Hematopoietic multipotent progenitor cell (in vitro differentiated cells): Measurements from ENCODE around the gene NSMF. TPM values are rescaled to one million over a fixed set of nuclear protein-coding genes. Genes with fewer than 3 reads are reported as not detected.
"Not testable (repeated sequence)": the region's sequence is repeated elsewhere in the genome, so short reads cannot be mapped to it uniquely, and the experiment has no call there.

Source experiments
- DNase-seq, 3 donors: peaks; one replicate each; pipeline ENCODE4 v3.0.0-alpha.2; 2011 to 2015; ENCODE audit warnings: low read depth in 2 of 3, low spot score in 2 of 3
- total RNA-seq: library from RNA; depleted of rRNA; stranded (reverse); fragments of >200 nt; gene quantifications from one replicate; pipeline ENCODE4 v1.2.3, GENCODE V29; 2012

The NSMF gene
- total RNA-seq, 1 donor: 26.4 TPM

DNA sequence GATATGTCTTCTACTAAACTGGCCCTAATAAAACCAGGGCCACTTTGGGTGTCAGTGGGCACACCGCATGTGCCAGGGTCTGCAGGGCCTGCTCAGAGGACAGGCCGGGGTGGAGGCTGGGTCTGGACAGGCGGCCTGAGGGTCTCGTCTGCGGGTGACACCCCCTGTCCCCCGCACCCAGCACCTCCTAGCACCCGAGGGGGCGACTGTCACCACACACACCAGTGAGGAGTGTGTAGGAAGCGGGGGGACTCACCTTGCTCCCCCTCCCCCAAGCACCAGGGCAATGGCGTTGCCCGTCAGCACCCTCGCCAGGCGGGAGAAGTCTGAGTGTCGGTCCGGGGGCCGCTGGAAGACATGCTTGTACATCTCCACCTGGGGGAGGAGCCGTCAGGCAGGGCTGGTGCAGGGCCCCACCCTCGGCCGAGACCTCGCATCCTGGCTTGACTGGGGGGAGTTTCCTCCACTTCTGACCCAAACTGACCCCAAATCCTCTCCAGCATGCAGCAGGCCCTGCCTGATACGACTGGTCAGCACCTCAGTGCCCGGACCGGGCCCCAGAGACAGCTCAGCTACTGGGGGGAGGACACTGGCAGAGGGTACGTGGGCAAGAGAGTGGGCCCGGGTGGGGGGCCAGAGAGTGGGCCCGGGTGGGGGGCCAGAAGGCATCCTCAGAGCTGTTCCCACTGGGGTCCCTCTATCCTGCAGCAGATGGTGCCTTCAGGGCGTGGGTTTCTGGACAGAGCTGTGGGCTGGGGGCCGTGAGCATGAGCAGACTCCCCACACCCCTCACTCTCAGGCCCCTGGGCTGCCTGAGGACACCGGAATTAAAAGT lies 18.9 kb upstream of the NSMF start:
- DNase-seq: no peak

DNA sequence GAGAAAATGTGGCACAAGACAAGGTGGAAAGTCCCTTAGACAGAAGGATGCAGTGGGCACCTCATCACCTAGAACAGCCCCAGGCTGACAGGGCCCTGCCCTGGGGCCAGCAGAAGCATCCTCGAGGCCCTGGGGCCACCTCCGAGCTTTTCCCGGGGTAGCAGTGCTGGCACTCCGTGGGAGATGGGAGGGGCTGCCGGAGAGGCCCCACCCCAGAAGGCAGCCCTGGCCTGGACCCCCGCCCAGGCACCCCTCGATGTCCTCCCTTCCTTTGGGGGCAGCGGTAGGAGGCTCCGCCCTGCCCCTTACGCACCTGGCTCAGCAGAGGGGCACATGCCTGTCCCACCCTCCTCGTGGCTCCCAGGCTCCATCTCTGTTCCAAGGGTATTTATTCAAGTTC lies 17.7 kb upstream of the NSMF start:
- no peak for DNase-seq

DNA sequence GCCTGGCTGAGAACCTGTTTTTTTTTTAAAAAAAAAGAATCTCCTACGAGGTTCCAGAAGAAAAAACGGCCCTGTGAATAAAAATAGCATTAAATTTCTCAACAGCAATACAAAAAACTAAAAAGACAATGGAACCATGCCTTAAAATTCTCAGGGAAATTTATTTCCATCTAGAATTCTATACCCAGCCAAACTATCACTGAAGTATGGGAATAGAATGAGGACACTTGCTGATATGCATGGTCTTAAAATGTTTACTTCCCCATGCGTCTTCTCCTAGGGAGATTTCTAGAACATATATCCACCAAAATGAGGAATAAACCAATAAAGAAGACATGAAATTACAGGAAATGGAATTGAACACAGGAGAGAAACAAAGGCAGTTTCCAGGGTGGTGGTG lies 16.5 kb upstream of the NSMF start:
- no peak for DNase-seq

DNA sequence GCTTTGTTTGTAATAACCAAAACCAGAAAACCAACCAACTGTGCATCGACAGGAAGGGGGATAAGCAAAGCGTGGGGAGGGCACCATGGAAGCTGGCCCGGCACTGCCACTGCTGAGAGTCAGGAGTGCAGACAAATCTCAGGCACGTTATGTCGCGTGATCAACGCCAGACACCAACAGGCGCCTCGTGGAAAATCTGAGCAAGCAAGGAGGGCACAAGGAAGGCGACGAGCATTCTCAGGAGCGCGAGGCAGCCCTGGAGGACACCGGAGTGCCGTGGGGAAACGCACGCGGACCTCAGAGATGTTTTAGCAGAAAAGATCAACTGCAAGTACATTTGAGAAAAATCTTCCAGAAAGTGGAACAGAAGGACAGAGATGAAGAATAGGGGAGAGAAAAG lies 15.1 kb upstream of the NSMF start:
- DNase-seq: no peak

DNA sequence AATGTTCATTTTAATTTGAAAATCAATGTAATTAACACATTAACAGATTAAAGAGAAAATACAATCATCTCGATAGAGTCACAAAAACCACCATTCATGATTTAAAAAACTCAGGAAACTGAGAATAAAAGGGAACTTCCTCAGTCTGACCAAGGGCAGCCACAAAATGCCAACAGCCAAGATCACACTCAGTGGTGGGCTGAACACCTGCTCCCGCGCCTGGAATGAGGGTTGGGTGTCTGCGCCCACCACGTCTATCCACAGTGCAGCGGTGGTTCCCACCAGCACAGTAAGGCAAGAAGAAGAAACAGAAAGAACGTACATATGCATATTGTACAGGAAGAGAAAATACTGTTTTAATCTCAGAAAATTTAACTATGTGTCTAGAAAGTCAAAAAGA lies 11.7 kb upstream of the NSMF start:
- peak in 2 of 3 donors; percentile 62 to 86 for DNase-seq

DNA sequence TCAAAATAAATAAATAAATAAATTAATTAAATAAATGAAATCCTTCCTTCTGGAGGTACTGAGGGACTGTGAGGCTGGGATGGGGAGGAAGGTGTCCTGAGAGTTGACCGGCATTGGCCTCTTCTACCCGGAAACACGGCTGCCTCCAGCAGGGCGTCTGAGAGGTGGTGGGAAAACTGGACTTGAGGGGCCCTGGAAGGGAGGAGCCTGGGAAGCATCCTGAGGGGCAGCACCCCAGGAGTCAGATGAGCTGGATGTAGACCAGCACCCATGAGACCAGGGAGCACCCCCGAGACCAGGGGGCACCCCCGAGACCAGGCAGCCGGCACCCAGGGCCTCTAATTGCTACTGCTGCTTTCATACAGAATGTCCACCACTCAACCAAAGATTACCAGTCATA lies 8.8 kb upstream of the NSMF start:
- DNase-seq: no peak

DNA sequence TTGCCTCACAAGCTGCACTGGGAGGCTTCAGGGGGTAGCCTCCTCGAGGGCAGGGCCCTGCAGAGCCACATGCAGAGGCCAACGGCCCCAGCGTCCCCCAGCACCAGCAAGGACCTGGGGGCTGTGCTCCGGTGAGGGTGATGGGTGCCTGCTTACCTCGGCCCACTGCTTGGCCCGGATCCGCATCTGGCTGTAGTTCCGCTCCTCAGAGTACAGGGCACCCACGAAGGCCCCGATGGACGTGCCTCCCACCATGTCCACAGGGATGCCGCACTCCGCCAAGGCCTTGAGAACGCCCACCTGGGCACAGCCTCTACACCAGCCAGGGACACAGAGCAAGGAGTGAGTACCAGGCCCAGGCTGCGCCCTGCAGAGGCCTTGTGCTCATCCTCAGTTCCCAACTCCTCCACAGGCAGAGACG lies 8.0 kb upstream of the NSMF start:
- DNase-seq: no peak

DNA sequence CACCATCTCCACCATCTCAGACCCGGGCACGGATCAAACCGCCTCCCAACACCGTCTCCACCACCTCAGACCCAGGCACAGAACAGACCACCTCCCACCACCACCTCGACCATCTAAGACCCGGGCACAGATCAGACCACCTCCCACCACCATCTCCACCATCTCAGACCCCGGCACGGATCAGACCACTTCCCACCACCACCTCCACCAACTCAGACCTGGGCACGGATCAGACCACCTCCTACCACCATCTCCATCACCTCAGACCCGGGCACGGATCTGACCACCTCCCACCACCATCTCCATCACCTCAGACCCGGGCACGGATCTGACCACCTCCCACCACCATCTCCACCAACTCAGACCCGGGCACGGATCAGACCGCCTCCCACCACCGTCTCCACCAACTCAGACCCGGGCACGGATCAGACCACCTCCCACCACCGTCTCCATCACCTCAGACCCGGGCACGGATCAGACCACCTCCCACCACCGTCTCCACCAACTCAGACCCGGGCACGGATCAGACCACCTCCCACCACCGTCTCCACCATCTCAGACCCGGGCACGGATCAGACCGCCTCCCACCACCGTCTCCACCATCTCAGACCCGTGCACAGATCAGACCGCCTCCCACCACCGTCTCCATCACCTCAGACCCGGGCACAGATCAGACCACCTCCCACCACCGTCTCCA lies 7.4 kb upstream of the NSMF start:
- DNase-seq: not testable (repeated sequence)

DNA sequence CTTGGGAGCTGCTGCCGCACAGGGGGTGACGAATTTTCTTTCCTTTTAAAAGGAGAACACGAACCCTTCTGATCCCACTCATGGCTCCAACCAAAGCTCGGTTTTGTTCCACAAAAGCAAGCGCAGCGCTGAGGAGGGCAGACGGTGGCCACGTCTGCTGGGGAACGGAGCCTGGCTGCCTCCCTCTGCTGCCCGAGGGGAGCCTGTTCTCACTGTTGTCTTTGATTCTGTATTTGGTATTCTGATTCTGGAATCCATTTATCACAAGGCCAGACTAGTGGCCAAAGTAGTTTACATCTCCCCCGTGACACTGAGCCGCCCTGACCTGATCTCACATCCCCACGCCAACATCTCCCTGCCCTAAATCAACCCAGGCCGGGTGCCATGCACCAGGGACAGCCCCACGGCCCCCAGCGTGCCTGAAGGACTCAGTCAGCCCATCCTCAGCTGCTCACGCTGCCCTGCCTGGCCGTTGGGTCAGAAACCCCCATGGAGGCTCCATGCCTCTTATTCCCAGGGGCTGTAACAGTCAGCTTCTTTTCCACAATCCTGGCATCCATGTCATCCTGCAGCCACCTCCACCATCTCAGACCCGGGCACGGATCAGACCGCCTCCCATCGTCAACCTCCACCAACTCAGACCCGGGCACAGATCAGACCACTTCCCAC lies 6.7 kb upstream of the NSMF start:
- DNase-seq: no peak

DNA sequence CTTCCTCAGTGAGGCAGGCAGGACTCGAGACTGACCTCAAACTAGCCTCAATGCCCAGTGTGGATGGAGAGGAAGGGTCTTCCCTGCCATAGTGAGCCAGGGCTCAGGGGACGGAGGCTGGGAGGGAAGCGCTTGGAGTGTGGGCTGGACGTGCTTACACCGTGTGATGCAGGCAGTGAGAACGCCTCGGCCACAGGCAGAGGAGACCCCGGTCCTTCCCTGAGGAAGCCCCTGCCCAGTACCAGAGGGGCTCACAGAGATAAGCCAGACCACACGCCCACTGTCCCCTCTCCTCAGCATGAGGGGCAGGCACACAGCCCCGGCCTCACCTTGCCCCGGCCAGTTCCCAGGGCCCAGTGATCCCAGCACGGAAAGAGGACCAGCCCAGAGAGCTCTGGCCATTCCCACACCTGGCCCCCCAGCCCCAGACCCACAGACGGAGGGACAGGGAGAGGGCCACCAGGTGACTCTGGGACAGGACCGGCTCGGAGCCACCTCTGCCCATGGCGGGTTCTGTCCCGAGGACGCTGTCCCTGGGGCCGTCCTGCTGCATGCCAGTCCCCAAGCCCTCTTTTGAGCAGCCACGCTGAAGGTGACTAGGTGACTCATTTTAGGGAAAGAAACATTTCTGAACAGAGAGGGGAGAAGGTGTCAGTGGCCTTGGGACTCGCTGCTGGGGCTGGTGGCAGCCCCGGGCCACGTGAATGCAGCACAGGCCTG lies 6.0 kb upstream of the NSMF start:
- DNase-seq: no peak

DNA sequence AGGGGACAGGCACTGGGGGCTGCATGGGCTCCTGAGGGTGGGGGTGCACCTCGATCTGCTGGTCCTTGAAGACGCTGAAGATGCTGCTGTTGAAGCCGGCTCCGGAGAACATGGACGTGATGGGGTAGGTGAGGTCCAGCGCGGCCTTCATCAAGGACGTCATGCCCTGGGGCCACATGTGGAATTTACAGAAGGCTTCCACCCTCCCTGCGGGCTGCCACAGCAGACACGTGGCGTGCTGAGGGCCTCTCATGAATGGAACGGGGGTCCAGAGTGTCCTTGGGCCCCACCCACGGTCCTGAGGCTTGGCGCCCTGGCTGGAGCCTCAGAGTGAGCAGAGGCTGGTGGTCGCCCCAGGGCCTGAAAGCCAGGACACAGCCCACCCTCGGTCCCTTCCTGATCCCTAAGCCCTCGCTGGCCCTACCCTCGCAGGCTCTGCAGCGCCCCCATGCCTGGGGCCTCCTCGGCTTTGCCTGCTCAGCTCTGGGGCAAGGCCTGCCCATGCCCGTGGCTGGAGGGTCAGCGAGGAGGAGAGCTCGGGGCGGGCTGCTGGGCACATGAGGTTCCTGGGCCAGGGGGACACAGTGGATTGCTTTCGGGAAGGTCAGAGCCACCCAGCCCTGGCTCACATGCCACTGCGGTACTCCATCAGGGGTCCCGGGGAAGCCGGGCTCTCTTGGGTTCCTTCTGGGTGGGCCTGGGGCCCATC lies 5.3 kb upstream of the NSMF start:
- DNase-seq: no peak

DNA sequence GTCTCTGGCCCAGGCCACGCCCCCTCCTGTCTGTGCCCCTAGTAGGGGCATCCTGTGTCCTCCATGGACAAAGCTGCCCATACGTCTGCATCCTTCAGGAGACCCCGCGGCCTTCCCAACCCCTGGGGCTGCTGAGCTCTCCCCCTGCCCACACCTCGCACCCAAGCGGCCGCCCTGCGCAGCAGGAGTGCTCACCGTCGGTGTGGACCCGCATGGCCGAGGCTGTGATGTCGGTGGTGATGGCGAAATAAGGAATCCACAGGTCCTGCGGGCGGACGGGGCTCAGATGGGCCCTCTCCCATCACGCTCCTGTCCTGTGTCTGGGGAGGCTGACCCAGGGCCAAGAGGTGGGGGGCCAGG lies 4.8 kb upstream of the NSMF start:
- DNase-seq: no peak

DNA sequence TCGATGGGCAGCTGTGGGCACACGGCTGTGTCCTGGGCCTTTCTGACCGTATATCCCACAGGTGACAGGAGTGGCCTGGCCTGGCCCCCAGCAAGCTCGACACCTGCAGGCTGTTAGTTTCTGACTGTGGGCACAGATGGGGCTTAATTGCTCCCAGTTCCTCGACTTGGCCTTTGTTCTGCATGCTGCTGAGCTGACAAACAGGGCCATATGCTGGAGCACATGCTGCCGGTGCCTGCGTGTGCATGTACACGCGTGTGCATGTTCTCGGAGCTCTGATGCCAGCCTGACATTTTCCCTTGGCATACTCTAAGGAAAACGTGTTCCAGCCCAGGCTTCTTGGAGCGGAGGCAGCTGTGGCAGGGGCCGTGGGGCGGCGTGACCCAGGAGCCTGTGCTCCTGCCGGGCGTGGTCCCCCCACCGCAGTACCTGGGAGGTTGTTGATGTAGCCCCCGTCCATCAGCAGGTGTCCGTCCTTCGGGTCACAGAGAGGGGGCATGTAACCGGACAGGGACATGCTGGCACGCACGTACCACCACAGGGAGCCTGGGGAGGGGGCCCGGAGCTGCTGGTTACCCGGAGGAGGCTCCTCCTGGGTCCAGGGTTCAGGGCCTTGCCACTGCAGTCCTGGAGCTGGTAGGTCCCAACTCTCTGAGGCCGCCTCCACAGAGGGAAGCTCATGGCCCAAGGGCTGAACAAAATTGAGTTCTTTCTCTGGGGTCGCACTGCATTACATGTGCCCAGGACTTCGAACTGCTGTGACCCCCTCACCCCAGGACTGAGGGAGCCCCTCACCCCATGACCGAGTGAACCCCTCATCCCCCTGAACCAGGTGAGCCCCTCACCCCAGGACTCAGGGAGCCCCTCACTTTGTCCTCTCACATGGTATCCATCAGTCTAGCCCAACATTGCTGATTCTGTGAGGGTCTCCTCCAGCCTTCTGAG lies 4.1 kb upstream of the NSMF start:
- no peak for DNase-seq

DNA sequence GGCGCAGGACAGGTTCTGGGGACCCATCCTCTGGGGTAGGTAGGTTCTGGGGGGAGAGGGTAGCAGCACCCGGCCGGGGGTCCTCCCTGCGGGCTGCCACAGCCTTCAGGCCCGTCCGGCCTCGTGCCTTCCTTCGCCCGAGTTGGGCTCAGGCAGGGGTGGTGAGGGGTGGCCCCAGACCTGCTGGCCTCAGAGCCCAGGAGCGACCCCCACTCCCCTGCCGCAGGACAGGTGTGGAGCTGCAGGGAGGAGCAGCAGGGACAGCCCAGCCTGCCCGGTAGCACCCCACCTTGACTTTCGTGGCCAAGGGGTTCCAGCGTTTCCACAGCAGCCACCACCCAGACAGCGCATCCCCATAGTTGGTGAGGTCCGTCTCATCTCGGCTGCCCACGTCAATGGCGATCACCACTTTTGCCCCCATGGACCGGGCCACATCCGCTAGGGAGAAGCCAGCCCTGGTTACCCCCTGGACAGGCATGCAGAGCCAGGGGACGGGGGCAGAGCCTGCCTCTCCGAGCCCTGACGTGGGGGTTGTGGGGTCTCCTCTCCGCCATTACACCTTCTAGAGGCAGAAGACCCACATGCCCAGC lies 3.4 kb upstream of the NSMF start:
- DNase-seq: no peak

DNA sequence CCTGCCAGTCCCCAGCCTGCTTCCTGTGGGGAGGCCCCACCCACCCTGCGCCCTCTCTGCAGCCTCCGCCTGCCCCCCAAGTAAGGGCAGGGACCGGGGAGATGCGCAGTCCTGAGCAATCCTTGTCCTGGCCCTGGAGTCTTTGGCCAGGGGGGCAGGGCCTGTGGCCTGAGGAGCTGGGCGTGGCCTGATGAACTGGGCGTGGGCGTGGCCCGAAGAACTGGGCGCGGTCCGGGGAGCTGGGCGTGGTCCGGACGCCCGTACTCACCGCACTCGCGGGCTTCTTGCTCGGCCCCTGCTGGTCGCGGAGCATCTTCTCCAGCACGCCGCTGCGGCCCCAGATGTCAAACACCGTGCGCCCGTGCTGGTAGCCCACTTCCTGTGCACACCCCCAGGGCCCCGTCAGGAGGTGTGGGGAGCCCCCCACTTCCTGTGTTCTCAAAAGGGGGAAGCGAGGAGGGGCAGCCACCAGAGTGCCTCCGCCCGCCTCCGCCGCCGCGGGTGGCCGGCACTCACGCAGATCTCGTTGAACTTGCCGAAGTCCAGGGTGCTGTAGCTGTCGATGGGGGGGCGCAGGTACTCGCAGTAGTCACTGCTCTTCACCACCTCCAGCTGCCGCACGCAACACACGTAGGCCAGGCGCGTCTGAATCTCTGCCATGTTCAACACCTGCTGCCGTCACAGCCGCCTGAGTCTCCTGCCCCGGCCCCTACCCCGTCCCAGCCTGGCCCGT lies 2.7 kb upstream of the NSMF start:
- peak in 2 of 3 donors; percentile 95 to 96 for DNase-seq

DNA sequence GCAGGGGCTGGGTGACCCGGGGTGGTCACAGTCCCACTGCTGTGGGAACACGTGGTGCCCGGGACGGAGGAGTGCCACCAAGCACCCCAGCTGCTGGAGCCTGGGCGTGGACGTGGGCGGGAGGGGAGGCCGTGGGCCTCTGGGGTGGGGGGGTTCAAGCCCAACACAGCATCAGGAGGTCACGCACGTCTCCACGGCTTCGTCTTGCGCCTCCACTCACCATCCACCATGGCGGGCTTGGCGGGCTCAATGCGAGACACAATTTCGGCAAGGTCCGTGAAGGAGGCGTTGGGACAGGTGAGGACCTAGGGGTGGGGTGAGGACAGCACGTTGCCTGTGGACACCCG lies 2.2 kb upstream of the NSMF start:
- no peak for DNase-seq

DNA sequence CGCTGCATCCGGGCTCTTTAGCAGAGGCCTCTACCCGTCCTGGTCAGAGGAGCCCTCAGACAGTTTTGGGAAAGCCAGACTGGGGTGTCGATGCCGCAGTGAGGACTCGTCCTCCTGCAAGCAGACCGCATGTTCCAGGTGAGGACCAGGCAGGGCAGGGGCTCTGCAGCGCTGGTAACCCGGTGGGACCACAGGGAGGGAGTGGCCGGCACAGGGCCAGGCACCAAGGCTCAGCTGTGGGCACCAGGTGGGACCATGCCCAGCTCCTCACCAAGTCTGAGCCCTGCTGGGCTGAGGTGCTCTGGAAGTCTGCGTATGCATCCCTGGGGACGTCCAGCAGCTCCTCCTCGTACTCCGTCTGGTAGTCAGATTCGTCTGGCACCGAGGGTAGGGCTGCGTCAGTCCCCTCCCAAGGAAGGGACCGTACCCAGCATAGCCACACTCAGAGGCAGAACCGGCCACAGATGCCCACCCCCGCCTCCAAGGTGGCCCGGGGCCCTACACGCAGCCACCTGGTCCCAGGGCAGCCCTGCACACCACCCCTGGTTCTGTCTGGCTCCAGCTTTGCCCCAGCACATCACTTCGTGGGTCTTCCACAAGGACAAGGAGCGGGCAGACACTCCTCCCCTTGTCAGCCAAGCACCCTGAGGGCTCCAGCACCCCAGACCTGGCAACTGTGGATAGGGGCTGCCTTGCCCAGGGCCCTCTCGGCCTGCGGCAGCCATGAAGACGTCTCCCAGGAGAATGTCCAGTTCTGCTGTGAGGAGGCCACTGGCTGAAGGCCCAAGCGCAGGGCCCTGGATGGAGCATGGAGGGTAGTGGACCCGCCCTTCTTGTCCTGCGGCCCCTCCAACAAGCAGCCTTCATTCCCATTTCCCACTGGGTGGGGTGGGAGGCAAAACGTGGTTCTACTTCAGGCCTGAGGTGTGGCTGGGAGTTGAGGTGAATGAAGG lies 1.5 kb upstream of the NSMF start:
- DNase-seq: no peak
